Coronary artery (tissue), 2 donors: Measurements from ENCODE around the gene ZMYND8.

Source experiments
- DNase-seq: peaks from one replicate; pipeline ENCODE4 v3.0.0-alpha.2; 2017; ENCODE audit warnings: low spot score
- H3K27ac ChIP-seq, 2 donors: fragments of 200-600 bp; sonication (generic); one replicate each; pipeline ENCODE4 v1.5.1; 2016 to 2019
- H3K4me3 ChIP-seq: fragments of 200-600 bp; sonication (generic); 2 replicates; pipeline ENCODE4 v1.5.1; 2016; ENCODE audit warnings: mild to moderate bottlenecking, moderate library complexity
- TF ChIP-seq, protein P1 (sequence below): fragments of 200-600 bp; sonication (generic); IDR thresholded peaks from one replicate; pipeline ENCODE4 v1.5.1; 2019; ENCODE audit warnings: antibody characterized with exemption

Gene ZMYND8

DNA sequence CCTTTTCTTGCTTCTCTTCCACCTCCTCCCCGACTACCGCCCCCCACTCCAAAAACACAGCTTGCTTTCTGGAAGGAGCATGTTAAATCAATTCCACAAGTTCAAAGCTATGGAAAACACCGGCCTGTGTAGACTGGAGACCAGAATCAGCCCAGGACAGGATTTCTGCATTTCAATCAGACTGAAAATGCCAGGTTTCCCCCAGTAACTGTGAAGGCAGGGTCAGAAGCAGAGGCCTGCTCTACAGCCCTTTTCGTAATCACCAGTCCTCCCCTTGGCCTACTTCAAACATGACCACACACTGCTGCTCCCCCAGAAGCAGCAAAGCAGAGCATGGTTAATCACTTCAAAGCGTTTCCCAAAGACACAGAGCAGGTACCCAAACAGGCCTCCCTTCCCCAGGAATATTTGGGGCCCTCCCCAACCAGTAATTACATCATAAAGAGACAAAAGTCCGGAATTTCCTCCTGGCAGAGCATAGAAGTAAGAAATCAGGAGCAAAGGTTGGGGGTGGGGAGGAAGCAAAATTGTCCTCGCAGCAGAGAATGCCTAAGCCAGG is 38.4 kb downstream of the ZMYND8 start:
- H3K4me3 ChIP-seq: peak overlapping the region; percentile 58
- TF ChIP-seq, protein P1, sequence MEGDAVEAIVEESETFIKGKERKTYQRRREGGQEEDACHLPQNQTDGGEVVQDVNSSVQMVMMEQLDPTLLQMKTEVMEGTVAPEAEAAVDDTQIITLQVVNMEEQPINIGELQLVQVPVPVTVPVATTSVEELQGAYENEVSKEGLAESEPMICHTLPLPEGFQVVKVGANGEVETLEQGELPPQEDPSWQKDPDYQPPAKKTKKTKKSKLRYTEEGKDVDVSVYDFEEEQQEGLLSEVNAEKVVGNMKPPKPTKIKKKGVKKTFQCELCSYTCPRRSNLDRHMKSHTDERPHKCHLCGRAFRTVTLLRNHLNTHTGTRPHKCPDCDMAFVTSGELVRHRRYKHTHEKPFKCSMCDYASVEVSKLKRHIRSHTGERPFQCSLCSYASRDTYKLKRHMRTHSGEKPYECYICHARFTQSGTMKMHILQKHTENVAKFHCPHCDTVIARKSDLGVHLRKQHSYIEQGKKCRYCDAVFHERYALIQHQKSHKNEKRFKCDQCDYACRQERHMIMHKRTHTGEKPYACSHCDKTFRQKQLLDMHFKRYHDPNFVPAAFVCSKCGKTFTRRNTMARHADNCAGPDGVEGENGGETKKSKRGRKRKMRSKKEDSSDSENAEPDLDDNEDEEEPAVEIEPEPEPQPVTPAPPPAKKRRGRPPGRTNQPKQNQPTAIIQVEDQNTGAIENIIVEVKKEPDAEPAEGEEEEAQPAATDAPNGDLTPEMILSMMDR: no peak
- no peak for DNase-seq
- peak overlapping the region; percentile 88 to 97 for H3K27ac ChIP-seq

GRCh38 chr20:47317127-47317895 is 39.2 kb downstream of the ZMYND8 start:
- peak overlapping the region; percentile 58 for H3K4me3 ChIP-seq
- TF ChIP-seq, protein P1: no peak

GRCh38 chr20:47316776-47317126 is 39.7 kb downstream of the ZMYND8 start:
- Histone ChIP-seq H3K4me3 (peak overlapping the region; percentile 22), H3K27ac (peak overlapping the region; percentile 88 to 97)
- DNase-seq: no peak
- TF ChIP-seq, protein P1: no peak

More at GRCh38 chr20:47317127-47317895, 39.2 kb downstream of the ZMYND8 start:
- H3K27ac ChIP-seq: peak overlapping the region; percentile 88 to 97
- peak; percentile 97 for DNase-seq

GRCh38 chr20:47315339-47316056 is 41.0 kb downstream of the ZMYND8 start:
- Histone ChIP-seq H3K27ac (peak overlapping the region; percentile 88 to 97), H3K4me3 (peak overlapping the region; percentile 27)
- peak; percentile 86 for DNase-seq
- TF ChIP-seq, protein P1: no peak

GRCh38 chr20:47314647-47315338 is 41.7 kb downstream of the ZMYND8 start:
- Histone ChIP-seq H3K4me3 (no peak overlapping the region), H3K27ac (peak overlapping the region; percentile 88 to 97)
- DNase-seq: no peak
- TF ChIP-seq, protein P1: no peak

DNA sequence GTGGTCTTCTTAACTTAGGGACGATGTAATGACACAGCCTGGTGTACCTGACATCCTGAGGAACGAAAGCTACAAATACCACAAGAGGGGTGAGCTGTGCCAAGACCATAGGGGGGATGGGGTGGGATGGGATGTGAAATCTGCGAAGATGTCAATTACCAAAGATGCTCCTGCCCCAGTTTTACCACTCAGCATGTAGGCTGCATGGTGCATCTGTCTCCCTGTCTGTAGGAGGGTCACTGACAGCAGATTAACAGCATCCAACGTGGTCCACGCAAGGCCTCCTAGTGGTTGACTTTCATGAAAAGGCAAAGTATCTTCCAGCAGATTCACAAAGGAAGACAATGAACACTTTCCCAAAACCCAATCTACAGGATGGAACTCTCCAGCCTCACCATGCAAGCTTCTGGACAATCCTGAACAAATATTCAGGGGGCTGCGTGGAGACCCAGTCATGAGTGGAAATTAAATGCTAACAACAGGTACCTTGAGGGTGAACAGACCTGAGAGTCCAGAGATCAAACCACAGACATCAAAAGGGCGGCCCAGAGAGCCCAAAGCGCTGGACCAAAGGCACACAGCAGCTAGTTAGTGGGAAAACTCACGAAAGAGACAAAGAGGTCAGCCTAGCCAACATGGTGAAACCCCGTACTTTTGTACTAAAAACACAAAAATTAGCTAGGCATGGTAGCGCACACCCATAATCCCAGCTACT is 44.4 kb downstream of the ZMYND8 start:
- no peak for DNase-seq
- H3K27ac ChIP-seq: no peak overlapping the region
- TF ChIP-seq, protein P1: no peak
- no peak overlapping the region for H3K4me3 ChIP-seq
